GM12875 (cell line): ENCODE measurements around the gene FLII.

Source experiments
- H3K4me3 ChIP-seq: one replicate; pipeline ENCODE4 v1.5.1; 2011; ENCODE audit warnings: low read depth, low read length, control low read depth
- TF ChIP-seq, protein P1 (sequence below): IDR thresholded peaks from 2 replicates; pipeline ENCODE4 v1.5.1; 2011; ENCODE audit warnings: low read depth, mild to moderate bottlenecking, control low read depth, inconsistent platforms, low read length, moderate library complexity, borderline replicate concordance; ENCODE audit not compliant: insufficient read depth

The FLII gene

DNA sequence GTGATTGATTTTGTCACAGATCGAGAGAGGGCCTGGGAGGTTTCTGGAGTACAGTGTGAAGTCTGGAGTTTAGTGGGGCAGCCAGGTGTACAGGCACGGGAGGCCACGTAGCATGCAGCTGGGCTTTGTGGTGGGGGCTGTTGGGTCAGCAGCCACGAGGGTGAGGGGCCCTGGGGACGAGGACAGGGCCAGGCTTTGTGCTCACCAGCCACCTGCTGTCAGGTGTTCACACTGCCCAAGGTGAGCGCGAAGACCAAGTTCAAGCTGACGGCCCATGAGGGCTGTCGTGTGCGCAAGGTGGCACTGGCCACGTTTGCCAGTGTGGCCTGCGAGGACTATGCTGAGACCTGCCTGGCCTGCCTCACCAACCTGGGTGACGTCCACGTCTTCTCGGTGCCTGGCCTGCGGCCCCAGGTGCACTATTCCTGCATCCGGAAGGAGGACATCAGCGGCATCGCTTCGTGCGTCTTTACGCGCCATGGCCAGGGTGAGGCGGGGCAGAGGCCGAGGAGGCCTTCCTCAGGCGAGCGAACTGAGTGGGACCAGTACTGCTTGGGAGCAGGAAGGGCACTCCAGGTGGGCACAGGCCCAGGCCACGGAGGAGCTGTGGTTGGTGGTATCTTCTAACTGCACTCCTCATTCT, 17.2 kb downstream of the FLII start:
- H3K4me3 ChIP-seq, result no peak overlapping the region
- TF ChIP-seq, protein P1, sequence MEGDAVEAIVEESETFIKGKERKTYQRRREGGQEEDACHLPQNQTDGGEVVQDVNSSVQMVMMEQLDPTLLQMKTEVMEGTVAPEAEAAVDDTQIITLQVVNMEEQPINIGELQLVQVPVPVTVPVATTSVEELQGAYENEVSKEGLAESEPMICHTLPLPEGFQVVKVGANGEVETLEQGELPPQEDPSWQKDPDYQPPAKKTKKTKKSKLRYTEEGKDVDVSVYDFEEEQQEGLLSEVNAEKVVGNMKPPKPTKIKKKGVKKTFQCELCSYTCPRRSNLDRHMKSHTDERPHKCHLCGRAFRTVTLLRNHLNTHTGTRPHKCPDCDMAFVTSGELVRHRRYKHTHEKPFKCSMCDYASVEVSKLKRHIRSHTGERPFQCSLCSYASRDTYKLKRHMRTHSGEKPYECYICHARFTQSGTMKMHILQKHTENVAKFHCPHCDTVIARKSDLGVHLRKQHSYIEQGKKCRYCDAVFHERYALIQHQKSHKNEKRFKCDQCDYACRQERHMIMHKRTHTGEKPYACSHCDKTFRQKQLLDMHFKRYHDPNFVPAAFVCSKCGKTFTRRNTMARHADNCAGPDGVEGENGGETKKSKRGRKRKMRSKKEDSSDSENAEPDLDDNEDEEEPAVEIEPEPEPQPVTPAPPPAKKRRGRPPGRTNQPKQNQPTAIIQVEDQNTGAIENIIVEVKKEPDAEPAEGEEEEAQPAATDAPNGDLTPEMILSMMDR, result no peak

DNA sequence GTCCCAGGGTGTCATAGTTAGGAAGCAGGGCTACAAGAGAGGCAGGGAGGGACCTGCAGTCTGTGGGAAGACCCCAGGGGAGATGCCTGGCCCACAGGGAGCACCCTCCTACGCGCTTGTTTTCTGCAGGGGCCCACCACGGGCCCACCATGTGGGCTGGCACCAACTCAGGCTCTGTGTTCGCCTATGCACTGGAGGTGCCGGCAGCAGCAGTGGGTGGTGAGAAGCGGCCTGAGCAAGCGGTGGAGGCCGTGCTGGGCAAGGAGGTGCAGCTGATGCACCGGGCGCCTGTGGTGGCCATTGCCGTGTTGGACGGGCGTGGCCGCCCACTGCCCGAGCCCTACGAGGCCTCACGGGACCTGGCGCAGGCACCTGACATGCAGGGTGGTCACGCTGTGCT, 18.1 kb downstream of the FLII start:
- TF ChIP-seq, protein P1, result no peak
- no peak overlapping the region for H3K4me3 ChIP-seq

DNA sequence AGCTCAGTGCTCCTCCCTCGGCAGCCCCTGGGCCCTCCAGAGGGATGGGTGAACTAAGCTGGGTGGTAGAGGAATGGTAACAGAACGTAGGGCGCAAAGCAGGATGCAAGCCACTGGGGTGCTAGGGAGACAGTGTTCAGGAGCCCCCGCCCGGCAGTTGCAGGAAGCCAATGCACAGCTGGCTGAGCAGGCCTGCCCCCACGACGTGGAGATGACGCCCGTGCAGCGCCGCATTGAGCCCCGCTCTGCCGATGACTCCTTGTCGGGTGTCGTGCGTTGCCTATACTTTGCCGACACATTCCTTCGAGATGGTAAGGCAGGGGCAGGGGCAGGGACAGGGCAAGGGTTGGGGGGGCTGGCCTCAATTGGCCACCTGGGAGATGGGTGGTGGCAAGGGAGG, 20.2 kb downstream of the FLII start:
- TF ChIP-seq, protein P1, result no peak
- no peak overlapping the region for H3K4me3 ChIP-seq

DNA sequence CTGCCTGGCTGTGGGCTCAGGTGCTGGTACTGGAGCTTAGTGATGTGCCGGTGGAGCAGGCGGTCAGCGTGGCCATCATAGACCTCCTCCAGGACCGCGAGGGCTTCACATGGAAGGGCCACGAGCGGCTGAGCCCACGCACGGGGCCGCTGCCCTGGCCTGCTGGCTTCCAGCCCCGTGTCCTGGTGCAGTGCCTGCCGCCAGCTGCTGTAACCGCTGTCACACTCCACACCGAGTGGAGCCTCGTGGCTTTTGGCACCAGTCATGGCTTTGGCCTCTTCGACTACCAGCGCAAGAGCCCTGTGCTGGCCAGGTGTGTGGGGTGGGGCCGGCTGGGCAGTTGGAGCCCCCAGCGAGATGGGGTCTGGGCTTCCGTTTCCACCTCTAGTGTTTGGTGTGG, 21.1 kb downstream of the FLII start:
- no peak overlapping the region for H3K4me3 ChIP-seq
- TF ChIP-seq, protein P1, result no peak

DNA sequence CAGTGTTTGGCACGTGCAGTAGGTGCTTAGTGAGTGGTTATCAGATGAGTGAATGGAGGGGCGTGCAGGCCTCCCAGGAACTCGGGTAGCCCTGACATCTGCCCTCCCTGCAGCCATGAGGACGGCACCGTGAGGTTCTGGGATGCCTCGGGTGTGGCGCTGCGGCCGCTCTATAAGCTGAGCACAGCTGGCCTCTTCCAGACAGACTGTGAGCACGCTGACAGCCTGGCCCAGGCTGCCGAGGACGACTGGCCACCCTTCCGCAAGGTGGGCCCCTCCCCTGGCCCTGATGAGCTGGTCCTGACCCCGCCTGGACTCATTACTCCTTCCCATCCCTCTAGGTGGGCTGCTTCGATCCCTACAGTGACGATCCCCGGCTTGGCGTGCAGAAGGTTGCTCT, 22.0 kb downstream of the FLII start:
- H3K4me3 ChIP-seq, result no peak overlapping the region
- TF ChIP-seq, protein P1, result no peak

DNA sequence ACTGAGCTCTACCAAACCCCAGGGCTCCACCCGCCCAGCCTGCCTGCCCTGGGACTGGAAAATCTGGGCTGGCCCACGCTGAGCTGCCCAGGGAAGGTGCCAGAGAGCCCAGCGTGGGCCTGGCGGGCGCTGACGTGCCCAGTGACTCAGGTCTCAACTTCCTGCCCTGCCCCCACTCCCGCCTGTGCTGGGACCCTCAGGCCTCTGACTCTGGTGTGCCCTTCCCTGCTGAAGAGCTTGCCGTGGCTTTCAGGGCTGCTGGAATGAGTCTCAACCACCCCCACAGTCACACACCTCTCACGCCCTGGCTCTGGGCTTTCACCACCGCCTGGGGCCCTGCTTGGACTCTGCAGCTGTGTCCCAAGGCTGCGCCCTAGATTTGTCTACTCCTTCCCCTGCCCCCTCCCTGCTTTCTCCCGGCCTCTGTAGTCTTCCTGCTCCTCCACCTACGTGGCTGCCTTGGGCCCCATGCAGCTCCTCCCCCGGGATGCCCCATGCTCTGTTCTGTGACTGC, 22.7 kb downstream of the FLII start:
- no peak overlapping the region for H3K4me3 ChIP-seq
- TF ChIP-seq, protein P1, result no peak

DNA sequence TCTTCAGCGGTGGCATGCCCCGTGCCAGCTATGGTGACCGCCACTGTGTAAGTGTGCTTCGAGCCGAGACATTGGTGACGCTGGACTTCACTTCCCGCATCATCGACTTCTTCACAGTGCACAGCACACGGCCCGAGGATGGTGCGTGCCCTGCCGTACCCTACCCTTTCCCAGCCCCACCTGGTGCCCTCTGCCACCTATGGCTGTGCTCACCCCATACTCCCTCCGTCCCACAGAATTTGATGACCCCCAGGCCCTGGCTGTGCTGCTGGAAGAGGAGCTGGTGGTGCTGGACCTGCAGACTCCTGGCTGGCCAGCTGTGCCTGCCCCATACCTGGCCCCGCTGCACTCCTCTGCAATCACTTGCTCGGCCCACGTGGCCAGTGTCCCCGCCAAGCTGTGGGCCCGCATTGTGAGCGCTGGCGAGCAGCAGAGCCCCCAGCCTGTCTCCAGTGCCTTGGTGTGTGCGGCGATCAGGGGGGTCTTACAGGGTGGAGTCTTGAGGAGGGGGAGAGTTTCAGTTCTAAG, 23.6 kb downstream of the FLII start:
- H3K4me3 ChIP-seq, result no peak overlapping the region
- TF ChIP-seq, protein P1, result no peak
